HG03139 (cell line): ENCODE data around the gene LCMT1.
"Not testable (repeated sequence)": the region's sequence is repeated elsewhere in the genome, so short reads cannot be mapped to it uniquely, and the experiment has no call there.

Source experiments
- ATAC-seq: cut with Tn5 transposase; IDR thresholded peaks from one replicate; pipeline ENCODE4 v1.9.1; 2021; ENCODE audit not compliant: unreplicated experiment

LCMT1 gene

DNA sequence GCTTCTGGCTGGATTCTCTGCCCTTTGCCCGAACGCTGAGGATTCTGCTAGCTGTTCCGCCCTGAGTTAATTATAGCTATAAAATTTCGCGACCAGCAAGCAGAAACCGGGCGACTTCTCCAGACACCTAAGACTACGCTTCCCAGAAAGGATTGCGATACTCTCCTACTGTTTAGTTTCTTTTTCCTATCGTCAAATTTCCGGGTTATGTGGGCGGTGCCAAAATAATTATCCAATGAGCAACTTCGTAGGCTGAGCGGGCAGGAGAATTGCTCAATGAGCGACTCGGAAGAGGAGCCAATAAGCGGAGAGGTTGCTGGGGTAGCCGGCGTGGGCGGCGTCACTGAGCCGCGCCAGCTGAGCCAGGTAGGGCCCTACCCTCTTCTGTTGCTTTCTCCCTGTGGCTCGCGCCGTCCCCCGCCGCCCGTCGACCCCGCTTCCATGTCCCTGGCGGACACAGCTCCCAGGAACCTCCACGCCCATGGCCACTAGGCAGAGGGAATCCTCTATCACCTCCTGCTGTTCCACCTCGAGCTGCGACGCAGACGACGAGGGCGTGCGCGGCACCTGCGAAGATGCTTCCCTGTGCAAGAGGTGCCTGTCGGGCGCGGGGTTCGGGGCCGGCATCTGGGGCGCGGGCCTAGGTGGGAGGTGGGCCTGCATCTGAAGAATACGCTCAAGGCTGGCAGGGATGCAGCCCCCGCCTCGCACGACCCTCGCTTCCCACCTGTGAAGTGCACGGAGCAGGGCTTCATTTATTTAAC lies at the start of gene LCMT1:
Gene LCMT1, plus strand, starts transcription at position 340 of the 764 bp plus-strand sequence. Its CDS starts 142 bp downstream, at position 482.
- ATAC-seq = peak; percentile 89

DNA sequence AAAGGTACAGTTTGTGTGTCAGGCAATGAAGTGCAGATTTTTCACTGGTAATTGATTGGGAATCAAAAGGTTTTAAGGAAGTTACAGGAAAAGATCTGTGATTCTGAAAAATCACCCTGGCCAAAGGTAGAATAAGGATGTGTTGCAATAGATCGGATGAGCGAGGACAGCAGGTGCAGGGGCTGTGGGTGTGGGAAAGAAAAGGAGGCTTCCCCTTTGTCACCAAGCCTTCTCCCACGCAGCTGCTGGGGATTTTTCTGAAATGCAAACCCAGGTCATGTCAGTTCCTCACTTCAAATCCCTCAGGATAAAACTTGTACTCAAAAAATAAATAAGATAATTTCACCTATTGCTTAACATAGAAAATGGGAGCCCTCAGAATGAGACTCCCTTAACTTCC lies 48.4 kb upstream of the LCMT1 start:
- ATAC-seq = no peak

DNA sequence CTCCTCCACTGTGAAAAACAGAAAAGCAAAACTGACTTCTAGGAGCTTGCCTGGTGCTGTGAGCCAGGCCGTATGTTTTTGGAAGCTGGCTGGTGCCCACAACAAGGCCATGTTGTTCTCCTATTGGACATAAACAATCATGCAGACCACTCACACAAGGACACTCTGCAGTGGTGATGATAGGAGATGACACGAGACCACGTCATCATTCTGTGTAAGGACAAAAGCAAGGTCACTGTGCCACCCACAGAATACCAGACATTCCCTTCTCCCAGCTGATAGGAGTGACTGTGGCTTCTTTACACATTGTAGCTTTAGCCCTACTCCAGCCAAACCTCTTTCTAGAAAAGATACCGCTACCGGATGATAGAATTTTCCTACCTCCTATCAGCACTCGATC lies 47.7 kb upstream of the LCMT1 start:
- ATAC-seq = no peak

DNA sequence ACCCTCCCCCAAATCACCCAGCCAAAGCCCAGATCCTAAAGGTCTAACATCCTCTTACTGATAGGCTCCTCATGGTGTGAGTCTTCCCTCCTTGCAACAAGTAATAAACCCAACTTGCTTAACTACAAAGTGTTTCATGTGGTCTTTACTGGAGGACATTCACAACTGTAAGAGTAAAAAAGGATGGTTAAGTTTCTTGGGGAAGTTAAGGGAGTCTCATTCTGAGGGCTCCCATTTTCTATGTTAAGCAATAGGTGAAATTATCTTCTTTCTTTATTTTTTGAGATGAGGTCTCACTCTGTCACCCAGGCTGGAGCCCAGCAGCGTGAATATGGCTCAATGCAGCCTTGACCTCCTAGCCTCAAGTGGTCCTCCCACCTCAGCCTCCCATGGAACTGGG lies 47.3 kb upstream of the LCMT1 start:
- not testable (repeated sequence) for ATAC-seq

DNA sequence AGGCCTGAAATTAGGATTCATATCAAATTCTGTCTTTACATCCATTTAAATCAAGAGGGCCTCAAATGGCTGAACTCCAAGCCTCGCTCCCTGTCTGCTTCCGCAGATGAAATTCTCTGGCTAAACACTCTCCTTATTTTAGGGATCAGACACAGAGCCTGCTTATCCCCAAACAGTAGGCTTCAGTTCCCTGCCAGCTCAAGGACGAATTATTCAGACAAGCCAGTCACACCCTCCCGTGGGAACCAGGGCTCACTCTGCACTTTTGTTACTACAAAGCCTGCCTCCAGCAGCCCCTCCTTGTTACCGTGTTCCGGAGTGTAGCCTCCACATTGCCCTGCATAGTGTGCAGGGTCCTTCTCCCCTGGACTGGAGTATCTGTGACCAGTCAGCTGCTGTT lies 46.6 kb upstream of the LCMT1 start:
- no peak for ATAC-seq

DNA sequence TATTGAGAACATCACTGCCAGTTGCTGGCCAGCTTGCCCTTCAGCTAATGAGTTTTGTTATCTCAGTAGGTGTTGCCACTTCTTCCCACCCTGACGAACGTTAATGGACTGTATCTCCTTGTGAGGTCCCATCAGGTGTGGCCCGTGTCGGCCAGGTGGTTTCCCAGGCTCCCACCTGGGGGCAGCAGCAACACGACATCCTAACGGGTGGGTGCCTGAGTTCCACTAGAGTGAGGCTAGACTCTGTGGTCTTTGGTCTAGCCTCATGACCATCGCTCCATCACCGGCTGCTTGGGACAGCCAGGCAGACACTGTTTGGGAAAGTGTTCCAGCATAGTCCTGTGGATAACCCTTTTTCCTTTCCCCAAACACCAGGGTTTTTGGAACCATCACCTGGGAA lies 45.6 kb upstream of the LCMT1 start:
- no peak for ATAC-seq

DNA sequence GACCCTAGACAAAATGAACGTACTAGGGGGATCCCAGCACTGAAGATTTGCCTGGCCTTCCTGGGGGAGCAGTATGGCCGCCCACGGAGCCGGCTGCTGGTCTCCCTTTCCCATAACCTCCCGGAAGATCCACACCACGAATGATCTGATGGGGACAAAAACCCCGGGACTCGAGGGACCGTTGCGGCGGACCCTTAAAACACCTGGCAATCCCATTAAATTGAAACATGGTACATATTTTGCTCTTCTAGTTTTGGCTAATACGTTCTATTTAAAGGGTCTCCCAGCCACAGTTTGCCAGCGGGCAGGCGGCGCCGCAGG lies 45.2 kb upstream of the LCMT1 start:
- no peak for ATAC-seq

DNA sequence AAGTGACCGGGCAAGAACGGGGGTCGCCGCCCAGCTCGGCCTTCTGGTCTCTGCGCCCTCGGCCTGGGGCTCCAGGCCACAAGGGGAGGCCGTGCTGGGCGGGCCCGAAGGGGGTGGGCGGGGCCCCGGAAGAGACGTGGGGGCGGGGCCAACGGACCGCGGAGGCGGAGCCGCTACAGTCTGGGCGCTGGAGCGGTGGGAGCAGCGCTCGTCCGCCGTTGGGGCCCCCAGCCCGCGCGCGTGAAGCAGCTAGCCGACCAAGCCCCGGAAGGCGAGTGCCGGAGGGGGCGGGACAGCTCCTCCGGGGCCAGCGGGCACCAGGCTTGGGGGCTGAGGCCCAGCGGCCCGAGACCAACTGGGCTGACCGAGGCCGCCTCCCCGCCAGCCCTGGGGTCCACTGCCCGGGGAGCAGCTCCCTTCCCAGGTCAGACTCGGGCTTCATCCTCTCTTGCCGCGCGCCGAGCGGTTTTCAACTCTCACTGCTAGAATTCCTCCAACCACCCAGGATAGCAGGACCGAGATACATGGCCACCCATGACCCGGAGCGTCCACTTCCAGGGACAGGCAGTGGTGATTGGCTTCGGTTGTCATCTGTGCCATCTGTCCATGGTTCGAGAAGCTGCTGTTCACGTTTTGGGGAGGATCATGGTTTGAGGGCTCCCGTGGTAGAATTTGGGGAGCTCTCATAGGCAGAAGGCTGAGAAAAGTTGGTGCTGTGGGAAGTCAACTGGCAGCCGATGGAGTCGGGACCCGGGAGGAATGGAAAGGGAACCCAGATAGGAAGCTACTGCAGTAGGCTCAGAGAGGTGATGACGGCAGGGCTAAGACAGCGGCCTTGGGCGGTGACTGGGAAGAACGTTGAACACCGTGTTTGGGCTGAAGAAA lies 44.6 kb upstream of the LCMT1 start:
- peak; percentile 78 for ATAC-seq

DNA sequence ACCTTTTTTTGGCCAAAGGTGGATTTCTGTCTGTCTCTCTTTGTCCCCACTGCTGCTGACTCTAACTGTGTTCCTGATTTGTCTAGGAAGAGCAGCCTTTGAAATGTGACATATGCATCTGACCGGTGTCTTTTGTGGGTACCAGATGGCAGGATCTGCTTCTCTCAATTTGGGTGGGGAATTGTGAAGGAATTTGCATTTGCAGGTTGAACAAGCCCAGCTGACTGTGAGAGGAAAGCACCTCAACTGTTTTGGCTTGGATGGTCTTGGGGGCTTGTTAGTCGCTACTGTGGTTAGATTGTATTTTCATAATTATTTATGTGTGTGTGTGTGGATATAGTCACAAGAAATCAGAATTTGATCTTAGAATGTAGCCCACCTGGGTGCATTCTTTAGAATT lies 37.7 kb upstream of the LCMT1 start:
- ATAC-seq = no peak

DNA sequence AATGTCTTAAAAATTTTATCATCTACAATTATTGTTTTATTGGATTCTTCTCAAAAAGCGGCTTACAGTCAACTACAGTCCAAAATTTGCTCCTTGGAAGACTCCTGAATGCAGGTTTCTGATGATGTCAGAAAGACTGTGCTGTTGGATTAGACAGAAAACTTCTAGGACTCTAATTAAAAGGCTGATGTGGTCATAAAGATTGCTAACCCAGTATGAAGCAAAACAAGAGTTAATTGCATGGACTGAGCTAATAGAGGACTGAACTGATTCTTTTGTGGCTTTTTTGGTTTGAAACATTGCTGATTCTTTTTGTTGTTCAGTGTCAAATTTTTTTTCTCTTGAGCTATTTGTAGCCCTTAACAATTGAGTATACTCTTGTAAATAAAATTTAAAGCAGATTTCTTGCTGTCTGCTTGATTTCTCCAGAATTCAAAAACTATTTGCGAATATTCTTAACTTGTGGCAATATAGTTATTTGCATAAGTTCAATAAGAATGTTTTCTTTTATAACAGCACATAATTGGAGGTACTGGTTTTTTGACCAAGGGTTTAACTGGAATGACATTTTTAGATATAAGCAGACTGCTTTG lies 33.1 kb upstream of the LCMT1 start:
- ATAC-seq = no peak

DNA sequence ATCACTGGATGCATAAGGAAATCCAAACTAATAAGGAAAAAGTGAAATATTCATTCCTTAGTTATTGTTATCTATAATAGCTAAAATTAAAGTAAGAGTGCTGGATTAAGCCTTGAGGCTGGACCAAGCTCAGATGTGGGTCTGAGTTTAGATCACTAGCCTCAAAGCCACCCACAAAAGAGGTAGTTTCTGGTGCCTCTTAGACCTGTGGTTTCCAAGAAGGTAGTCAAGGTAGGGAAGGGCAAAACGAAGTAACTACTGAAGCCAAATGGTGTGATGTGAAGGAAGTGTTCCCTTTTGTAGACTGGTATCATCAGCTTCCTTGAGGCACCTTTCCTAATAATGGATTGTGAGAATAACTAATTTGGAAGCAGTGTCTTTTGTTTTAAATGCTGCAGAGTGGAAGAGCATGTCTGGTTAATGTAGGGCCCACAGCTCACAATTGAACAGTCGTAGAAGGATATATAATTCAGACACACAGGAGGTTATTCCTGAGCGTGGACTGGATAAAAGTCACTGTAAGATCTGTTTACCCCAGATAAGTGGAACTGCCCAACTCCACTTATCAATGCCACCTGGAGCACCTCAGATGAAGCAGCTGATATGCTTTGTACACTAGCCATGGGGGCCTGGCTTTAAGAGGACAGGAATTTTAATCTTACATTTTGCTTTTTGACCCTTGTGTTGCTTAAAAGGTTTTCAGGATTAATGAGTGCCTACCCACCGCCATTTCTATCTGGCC lies 31.7 kb upstream of the LCMT1 start:
- ATAC-seq = no peak

DNA sequence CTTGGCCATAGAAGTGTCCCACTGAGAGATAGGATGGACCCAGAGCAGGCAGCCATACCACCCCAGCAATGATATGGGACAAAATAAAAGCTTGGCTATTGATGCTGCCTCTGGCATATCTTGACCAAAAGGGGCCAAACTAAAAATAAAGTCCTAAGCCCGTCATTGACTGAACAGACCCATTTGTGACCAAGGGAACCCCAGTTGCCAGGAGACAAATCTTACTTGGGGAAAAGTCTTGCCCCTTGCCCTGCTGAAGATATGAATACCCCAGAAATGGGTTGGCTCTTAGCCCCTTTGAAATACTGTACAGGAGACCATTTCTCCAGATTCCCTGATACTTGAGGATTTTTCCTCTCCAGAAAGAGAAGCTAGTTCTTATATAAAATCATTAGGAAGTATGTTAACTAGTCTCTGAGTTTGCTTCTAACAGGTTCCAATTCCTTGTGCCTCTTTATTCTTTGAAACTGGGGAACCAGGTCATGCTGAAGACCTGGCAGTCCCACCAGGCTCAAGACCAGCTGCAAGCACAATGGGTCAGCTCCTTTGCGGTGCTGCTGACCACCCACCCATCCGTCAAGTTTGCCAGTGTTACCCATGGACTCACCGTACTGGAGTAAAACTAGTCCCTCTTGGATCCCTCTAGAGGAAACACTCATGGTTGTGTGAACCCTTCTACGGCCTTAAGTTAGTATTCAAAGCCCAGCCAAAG lies 31.0 kb upstream of the LCMT1 start:
- no peak for ATAC-seq

DNA sequence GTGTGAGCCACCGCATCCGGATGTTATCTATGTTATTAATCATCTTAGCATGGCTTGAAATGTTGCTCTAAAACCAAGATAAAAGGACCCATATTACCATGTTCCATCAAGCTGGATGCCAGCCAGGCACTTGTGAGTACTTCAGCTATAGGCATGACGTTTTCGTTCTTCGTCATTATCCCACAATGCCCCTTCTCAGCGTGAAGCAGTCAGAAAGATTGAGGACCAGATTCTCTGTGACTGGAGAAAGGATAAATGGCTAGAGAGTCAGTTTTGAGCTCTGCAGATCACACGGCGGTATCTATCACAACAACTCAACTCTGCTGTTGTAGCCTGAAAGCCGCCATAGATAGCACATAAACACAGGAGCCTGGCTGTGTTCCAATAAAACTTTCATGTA lies 29.8 kb upstream of the LCMT1 start:
- ATAC-seq = no peak

DNA sequence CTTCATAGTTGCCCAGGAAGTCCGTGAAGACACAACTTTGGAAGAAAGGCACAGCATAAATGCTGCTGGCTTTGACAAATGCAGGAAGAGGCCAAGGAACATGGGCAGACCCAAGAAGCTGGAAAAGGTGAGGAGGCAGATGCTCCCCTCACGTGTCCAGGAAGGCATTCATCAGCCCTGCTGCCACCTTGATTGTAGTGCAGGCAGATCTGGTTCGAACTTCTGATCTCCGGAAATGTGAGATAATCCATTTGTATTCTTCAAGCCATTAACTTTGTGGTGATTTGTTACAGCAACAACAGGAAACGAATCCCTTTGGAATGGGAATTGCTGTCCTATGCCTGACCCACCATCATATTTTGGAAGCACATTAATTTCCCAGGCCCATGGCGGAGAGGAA lies 28.5 kb upstream of the LCMT1 start:
- no peak for ATAC-seq

DNA sequence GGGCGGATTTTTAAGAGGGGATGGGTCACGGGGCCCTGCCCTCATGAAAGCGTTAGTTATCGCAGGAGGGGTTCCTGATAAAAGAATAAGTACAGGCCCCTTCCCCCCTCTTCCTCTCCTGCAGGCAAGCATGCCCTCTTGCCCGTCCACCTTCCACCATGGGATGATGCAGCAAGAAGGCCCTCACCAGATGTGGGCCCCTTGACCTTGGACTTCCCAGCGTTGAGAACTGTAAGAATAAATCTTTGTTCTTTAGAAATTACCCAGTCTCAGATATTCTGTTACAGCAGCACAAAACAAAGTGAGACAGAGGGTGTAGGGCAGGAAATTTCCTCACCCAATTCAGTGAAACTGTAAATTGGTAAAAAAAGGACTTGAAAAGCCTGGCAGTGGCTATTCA lies 27.8 kb upstream of the LCMT1 start:
- ATAC-seq = no peak

DNA sequence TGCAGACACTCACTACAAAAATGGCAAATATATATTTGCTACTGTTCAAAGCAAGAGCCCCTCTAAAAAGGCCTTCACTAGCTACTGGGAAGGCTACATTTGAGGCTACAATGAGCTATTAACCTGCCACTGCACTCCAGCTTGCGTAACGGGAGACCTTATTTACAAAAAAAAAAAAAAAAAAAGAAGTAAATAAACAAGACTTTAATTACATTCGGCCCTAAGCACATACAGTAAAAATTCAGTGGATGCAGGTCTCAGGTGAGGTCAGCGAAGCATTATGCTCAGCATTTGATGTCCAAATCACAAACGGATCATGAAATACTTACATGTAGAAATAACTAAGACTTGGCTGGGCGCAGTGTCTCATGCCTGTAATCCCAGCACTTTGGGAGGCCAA lies 26.7 kb upstream of the LCMT1 start:
- ATAC-seq = no peak

DNA sequence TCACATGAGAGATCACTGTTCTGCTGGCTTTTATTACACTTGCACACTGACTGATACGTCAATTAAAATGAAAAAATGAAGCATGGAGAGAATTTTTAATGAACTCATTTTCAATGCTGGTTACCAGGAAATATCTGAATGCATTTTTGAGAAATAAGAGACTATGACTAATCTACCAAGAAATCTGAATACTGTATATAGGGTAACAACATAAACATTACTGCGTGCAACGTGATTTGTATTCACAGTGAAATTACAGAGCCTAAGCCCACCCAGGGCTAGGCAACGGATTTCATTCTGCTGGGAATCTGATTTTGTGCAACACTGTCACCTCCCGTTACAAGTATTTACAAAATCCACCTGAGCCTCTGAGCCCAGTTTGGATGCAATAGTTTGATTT lies 23.8 kb upstream of the LCMT1 start:
- ATAC-seq = no peak

DNA sequence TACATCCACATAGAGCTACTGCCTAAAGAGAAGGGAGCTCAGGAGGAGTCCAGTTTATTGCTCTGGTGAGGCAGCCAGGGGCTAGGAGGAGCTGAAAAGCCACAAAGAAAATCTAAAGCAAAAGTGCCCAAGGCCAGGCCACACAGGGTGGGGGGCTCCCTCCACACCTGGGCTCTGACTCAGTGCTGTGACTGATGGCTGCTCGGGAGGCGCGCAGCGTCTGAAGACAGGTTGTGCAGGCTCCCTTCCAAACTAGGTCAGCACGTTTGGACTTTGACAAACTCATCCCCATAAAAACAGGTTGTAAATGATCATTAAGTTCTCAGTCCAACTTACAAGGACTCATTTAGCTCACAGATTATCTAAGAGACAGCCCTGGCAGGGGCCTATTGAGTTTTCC lies 22.2 kb upstream of the LCMT1 start:
- no peak for ATAC-seq

DNA sequence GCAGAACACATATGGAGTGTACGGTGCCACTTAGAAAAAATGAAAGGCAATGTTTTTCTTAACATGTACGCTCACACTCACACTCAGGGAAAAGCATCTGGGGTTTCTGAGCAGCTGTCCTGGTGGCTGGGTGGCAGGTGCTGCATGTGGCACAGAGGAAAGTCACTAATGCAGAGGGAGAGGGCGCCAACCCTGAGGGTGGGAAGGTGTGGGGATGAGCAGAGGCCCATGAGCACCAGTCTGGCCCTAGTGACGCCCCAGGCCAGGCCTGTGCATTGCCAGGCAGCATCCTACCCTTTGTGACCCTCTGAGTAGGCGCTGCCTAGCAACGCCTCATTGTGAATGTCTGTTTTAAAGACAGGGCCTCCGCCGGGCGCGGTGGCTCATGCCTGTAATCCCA lies 19.1 kb upstream of the LCMT1 start:
- no peak for ATAC-seq

DNA sequence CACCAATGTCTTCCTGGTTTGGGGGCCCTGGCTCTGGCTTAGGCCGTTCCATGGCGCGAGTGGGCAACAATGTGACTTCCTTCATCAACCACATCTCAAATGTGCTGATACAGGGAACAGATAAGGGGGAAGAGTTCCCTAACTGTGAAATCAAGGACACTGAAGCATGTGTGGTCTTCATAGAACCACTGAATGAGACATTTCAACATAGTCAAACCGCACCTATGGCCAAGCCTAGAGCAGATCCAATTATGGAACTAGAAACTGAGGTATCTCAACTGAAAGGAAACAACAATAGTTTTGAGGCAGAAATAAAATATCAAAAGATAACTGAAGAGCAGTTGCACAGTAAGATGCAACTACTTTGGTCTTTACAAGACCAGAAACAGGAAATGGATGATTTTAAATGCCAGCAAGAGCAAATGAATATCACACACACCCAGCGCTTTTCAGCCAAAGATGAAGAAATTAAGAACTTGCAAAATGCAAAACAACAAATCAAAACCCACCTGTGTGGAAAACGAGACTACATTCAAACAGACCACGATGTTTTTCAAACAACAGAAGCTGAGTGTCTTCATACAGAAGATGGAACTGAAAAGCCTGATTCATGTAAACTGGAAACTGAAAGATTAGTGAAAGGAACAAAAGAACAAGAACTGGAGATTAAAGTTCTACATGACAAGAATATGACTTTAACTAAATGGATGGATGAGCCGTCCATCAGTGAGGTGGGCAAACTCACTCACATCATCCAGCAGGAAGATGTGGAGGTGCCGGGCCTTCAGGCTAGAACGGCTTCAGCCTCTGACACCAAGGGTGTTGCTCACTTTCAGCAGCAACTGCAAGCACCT lies 18.1 kb upstream of the LCMT1 start:
- no peak for ATAC-seq
